K562 (cell line): ENCODE data around the gene FOXD3. TPM values are rescaled to one million over a fixed set of nuclear protein-coding genes. Genes with fewer than 3 reads are reported as not detected.
A peak's percentile ranks its signal among the peaks of the same experiment; 100 is the strongest.

ENCODE experiments used
- ATAC-seq: fragments of 200-7000 bp; cut with Tn5 transposase; 3 replicates; pipeline ENCODE4 v1.9.1; 2020; ENCODE audit warnings: moderate library complexity
- BruUV-seq: library from RNA; stranded (reverse); fragments of 400-500 nt; replicated peaks from 2 replicates; lab custom pipeline; 2021; lab: Mats Ljungman, UMichigan
- CTCF ChIA-PET: fragments of 300-600 bp; formaldehyde crosslinking; extraction: SDS; loops from one replicate; lab custom pipeline; 2021; ENCODE audit warnings: low intra/inter-chr PET ratio; lab: Yijun Ruan, JAX
- POLR2A ChIA-PET: fragments of 300-600, 350-650 bp; sonication (Branson Sonifier 250); formaldehyde crosslinking; extraction: SDS; loops from one replicate; lab custom pipeline; 2021; ENCODE audit warnings: antibody characterized with exemption, inconsistent platforms; lab: Yijun Ruan, JAX
- DNase-seq, 4 experiments: peaks; one replicate each; pipeline versions ENCODE4 v3.0.0 to v3.0.0-alpha.2; 2011 to 2018; ENCODE audit warnings: low spot score in 3 of 4, mixed read lengths in 3 of 4; ENCODE audit errors: extremely low read depth in 1 of 4
- FAIRE-seq: peaks from 2 replicates; lab custom pipeline; 2011; peaks lifted over from hg19 to GRCh38; lab: Jason Lieb, UNC
- H2AFZ ChIP-seq: 2 replicates; pipeline ENCODE4 v1.6.0; 2011; ENCODE audit warnings: low read depth, low read length, control low read depth, inconsistent platforms
- H3K27ac ChIP-seq: fragments of 200-600 bp; 3 replicates; pipeline ENCODE4 v1.8.0; 2011; ENCODE audit warnings: low read depth, mild to moderate bottlenecking, control low read depth, inconsistent platforms, low read length, moderate library complexity, mixed read lengths; ENCODE audit errors: extremely low read depth
- H3K27me3 ChIP-seq, 2 experiments: fragments of 300-600 bp in 1 of 2; 2 replicates in 1 of 2; 3 replicates in 1 of 2; pipeline versions ENCODE4 v1.6.0 to v1.8.0; 2011; ENCODE audit warnings: inconsistent platforms in 2 of 2, low read length in 2 of 2, mild to moderate bottlenecking in 1 of 2, mixed read lengths in 1 of 2, moderate library complexity in 1 of 2; ENCODE audit not compliant: control insufficient read depth in 2 of 2, insufficient read depth in 2 of 2
- H3K36me3 ChIP-seq: fragments of 300-600 bp; 3 replicates; pipeline ENCODE4 v1.8.0; 2011; ENCODE audit warnings: mild to moderate bottlenecking, low read length, inconsistent platforms; ENCODE audit not compliant: control insufficient read depth, insufficient read depth
- H3K4me1 ChIP-seq, 2 experiments: fragments of 200-600 bp in 1 of 2; replicated peaks in 1 of 2; 2 replicates in 1 of 2; 3 replicates in 1 of 2; pipeline versions ENCODE4 v1.5.1 to v1.8.0; 2011; ENCODE audit warnings: inconsistent platforms in 2 of 2, low read length in 2 of 2, mild to moderate bottlenecking in 1 of 2, mixed read lengths in 1 of 2, moderate library complexity in 1 of 2; ENCODE audit not compliant: control insufficient read depth in 2 of 2, insufficient read depth in 2 of 2
- H3K4me2 ChIP-seq: 2 replicates; pipeline ENCODE4 v1.6.1; 2011; ENCODE audit warnings: low read length, control low read depth, inconsistent platforms, mixed read lengths; ENCODE audit not compliant: insufficient read depth
- H3K4me3 ChIP-seq: fragments of 200-600 bp; sonication (generic), shearing (Covaris generic); 2 replicates; pipeline ENCODE4 v1.5.1; 2016; ENCODE audit warnings: control low read depth, inconsistent platforms
- H3K79me2 ChIP-seq: fragments of 200-600 bp; 3 replicates; pipeline ENCODE4 v1.8.0; 2011; ENCODE audit warnings: low read length, inconsistent platforms; ENCODE audit not compliant: control insufficient read depth, insufficient read depth
- H3K9ac ChIP-seq, 2 experiments: 2 replicates each; pipeline versions ENCODE4 v1.6.0 to v1.6.1; 2011; ENCODE audit warnings: low read depth in 2 of 2, low read length in 2 of 2, control low read depth in 1 of 2, inconsistent platforms in 1 of 2, mild to moderate bottlenecking in 1 of 2, mixed read lengths in 1 of 2; ENCODE audit not compliant: insufficient read depth in 1 of 2
- H3K9me1 ChIP-seq: one replicate; pipeline ENCODE4 v1.6.0; 2011; ENCODE audit warnings: inconsistent platforms, mild to moderate bottlenecking, low read length, moderate library complexity; ENCODE audit not compliant: control insufficient read depth, insufficient read depth
- H3K9me3 ChIP-seq: replicated peaks from 2 replicates; pipeline ENCODE4 v1.5.1; 2011; ENCODE audit warnings: low read depth, low read length, inconsistent platforms; ENCODE audit not compliant: control insufficient read depth, insufficient read depth
- H4K20me1 ChIP-seq: replicated peaks from 2 replicates; pipeline ENCODE4 v1.6.1; 2011; ENCODE audit warnings: low read length, inconsistent platforms, mixed read lengths; ENCODE audit not compliant: control insufficient read depth, insufficient read depth
- ATF3 ChIP-seq, 2 experiments: fragments of 450-650 bp in 1 of 2; sonication (generic) in 1 of 2; formaldehyde crosslinking in 1 of 2; IDR thresholded peaks in 1 of 2; conservative IDR thresholded peaks in 1 of 2; 2 replicates each; pipeline versions ENCODE4 v1.6.1 to v1.8.1; 2016 to 2023; ENCODE audit warnings: mild to moderate bottlenecking in 2 of 2, moderate library complexity in 2 of 2, inconsistent platforms in 1 of 2, missing genetic modification reagents in 1 of 2
- CBFA2T2 ChIP-seq: fragments of 450-650 bp; conservative IDR thresholded peaks from 2 replicates; pipeline ENCODE4 v1.6.1; 2017; ENCODE audit warnings: mild to moderate bottlenecking
- CREB1 ChIP-seq, 2 experiments: sonication (generic) in 1 of 2; formaldehyde crosslinking in 1 of 2; IDR thresholded peaks; 2 replicates each; pipeline versions ENCODE4 v1.6.1 to v1.8.0; 2012 to 2022; ENCODE audit warnings: inconsistent platforms in 1 of 2, mild to moderate bottlenecking in 1 of 2, missing genetic modification reagents in 1 of 2, moderate library complexity in 1 of 2
- E2F3 ChIP-seq: fragments of 250-450 bp; sonication (Bioruptor Pico); IDR thresholded peaks from 2 replicates; pipeline ENCODE4 v1.4.0; 2020; ENCODE audit warnings: mild to moderate bottlenecking
- RBFOX2 ChIP-seq: fragments of 200-400 bp; formaldehyde crosslinking; IDR thresholded peaks from 2 replicates; pipeline ENCODE4 v1.6.1; 2017; ENCODE audit warnings: low read depth, mild to moderate bottlenecking, low read length, moderate library complexity
- SMAD1 ChIP-seq: fragments of 150-350 bp; IDR thresholded peaks from 2 replicates; pipeline ENCODE4 v1.6.1; 2014; ENCODE audit warnings: low read length, low read depth; ENCODE audit not compliant: partially characterized antibody
- TAL1 ChIP-seq: fragments of 450-650 bp; IDR thresholded peaks from 2 replicates; pipeline ENCODE4 v1.6.1; 2016; ENCODE audit warnings: mild to moderate bottlenecking
- TFE3 ChIP-seq: fragments of 450-650 bp; formaldehyde crosslinking; IDR thresholded peaks from 2 replicates; pipeline ENCODE4 v1.4.0; 2020; ENCODE audit warnings: mild to moderate bottlenecking, mixed read lengths
- TRIM28 ChIP-seq: fragments of 450-650 bp; IDR thresholded peaks from 2 replicates; pipeline ENCODE4 v1.6.1; 2017
- ZNF143 ChIP-seq: sonication (generic); formaldehyde crosslinking; IDR thresholded peaks from 2 replicates; pipeline ENCODE4 v1.9.0; 2022; ENCODE audit warnings: mild to moderate bottlenecking, missing genetic modification reagents
- ZNF583 ChIP-seq: fragments of 250-450 bp; sonication (Bioruptor Pico); IDR thresholded peaks from 2 replicates; pipeline ENCODE4 v1.4.0; 2020
- WGBS: fragments of 100-300 bp; shearing (Covaris generic); methylation state at CpG from one replicate; pipeline ENCODE4 v1.1.6; 2016; ENCODE audit warnings: low coverage, mixed read lengths; ENCODE audit not compliant: insufficient coverage; ENCODE audit errors: missing lambda C conversion rate; 5-methylcytosine and 5-hydroxymethylcytosine counted together
- in situ Hi-C: fragments of 300-500 bp; cut with MboI; formaldehyde crosslinking; loops from 4 replicates; pipeline ENCODE4 v1.15.0; 2018; ENCODE audit warnings: inconsistent platforms, mixed read lengths
- intact Hi-C: fragments of 100-400 bp; cut with micrococcal nuclease; formaldehyde crosslinking; loops from 2 replicates; pipeline ENCODE4 v1.14.2; 2022
- polyA plus RNA-seq, 8 experiments: library from polyadenylated mRNA; depleted of rRNA in 4 of 8; stranded (reverse) in 5 of 8; unstranded in 3 of 8; fragments of >200 nt; fragmentation: Nextera tagmentation in 2 of 8; fragmentation: Illumina TruSeq in 1 of 8; extraction: Ambion mirVana in 2 of 8; extraction: Trizol in 1 of 8; gene quantifications; 2 replicates each; pipeline versions ENCODE4 v1.2.1 to v1.2.3, GENCODE V29; 2011 to 2014; ENCODE audit warnings: inconsistent platforms in 1 of 8, missing spikeins in 1 of 8
- total RNA-seq, 7 experiments: library from RNA; depleted of rRNA in 6 of 7; stranded (reverse); fragments of >200 nt in 6 of 7; fragmentation: Illumina TruSeq in 2 of 7; extraction: Trizol in 2 of 7; gene quantifications; 2 replicates each; pipeline versions ENCODE4 v1.2.1 to v1.2.3, GENCODE V29; 2011 to 2021; ENCODE audit warnings: low replicate concordance in 1 of 7

FOXD3 gene
- total and polyA plus RNA-seq, 9 of the 15 experiments (the other 6 are each of a cell fraction or from before 2014, with no cell fraction given), result 0.06 to 0.45 (median 0.10) TPM; not detected in 2

GRCh38 chr1:63342402-63342801, 20.0 kb downstream of the FOXD3 start:
- no peak for TF ChIP-seq RBFOX2
- no peak for TF ChIP-seq TAL1
- TF ChIP-seq ATF3 (IDR thresholded peaks at IDR 0.05), result 0 out of 2 replicates have a peak, but pooled peaks have one; percentile 30
- TF ChIP-seq ATF3 (CRISPR knock-in tag; conservative IDR thresholded peaks at IDR 0.05), result no peak
- no peak for ATAC-seq

GRCh38 chr1:63343922-63344321, 21.6 kb downstream of the FOXD3 start:
- intact Hi-C loops (no loop called here), in situ Hi-C loops (no loop called here)
- ATAC-seq (no peak), DNase-seq (no peak), FAIRE-seq (no peak)
- BruUV-seq, result no TSS peak
- H3K27ac ChIP-seq, result no peak overlapping the region
- no peak overlapping the region for H3K9ac ChIP-seq
- ChIA-PET POLR2A (no interaction called here), CTCF (no interaction called here)
- no peaks in the 10 kb centered on the region for H3K4me1 ChIP-seq
- no CpG with 5 or more reads among the region's 1 CpG for WGBS
- H2AFZ ChIP-seq, result no peak overlapping the region
- no peak overlapping the region for H3K4me3 ChIP-seq
- H3K4me2 ChIP-seq, result no peak overlapping the region
- peaks cover 12 to 18% of the 10 kb centered on the region in 2 experiments for H3K27me3 ChIP-seq
- no peaks in the 10 kb centered on the region for H4K20me1 ChIP-seq
- TF ChIP-seq CBFA2T2 (no peak), SMAD1 (no peak), TFE3 (CRISPR knock-in tag) (no peak), E2F3 (no peak), ZNF583 (no peak), CREB1 (IDR thresholded peaks at IDR 0.05) (no peak), CREB1 (CRISPR knock-in tag; IDR thresholded peaks at IDR 0.05) (no peak), ZNF143 (CRISPR knock-in tag) (no peak), TRIM28 (no peak)
- no peaks in the 10 kb centered on the region for H3K9me1 ChIP-seq
- no peaks in the 10 kb centered on the region for H3K79me2 ChIP-seq
- H3K36me3 ChIP-seq, result no peaks in the 10 kb centered on the region
- no peaks in the 10 kb centered on the region for H3K9me3 ChIP-seq

More at GRCh38 chr1:63342402-63342801, 20.0 kb downstream of the FOXD3 start:
- Histone ChIP-seq H3K4me3 (no peak overlapping the region), H3K9me3 (no peaks in the 10 kb centered on the region), H3K4me2 (no peak overlapping the region), H2AFZ (no peak overlapping the region), H4K20me1 (no peaks in the 10 kb centered on the region), H3K79me2 (no peaks in the 10 kb centered on the region), H3K27me3 (peaks cover 8 to 12% of the 10 kb centered on the region in 2 experiments; a peak in 4 of 5 replicates), H3K4me1 (no peaks in the 10 kb centered on the region), H3K27ac (no peak overlapping the region), H3K9me1 (no peaks in the 10 kb centered on the region), H3K9ac (no peak overlapping the region), H3K36me3 (no peaks in the 10 kb centered on the region)
- DNase-seq (no peak), FAIRE-seq (no peak)
- in situ Hi-C loops (no loop called here), intact Hi-C loops (no loop called here)
- 0% methylated on average over 2 of the region's 2 CpGs for WGBS
- POLR2A ChIA-PET, result no interaction called here
- no TSS peak for BruUV-seq
- CTCF ChIA-PET, result no interaction called here
